ENCODE data around the gene PLEKHH2. TPM values are rescaled to one million over a fixed set of nuclear protein-coding genes. Genes with fewer than 3 reads are reported as not detected.
A peak's percentile ranks its signal among the peaks of the same experiment; 100 is the strongest.

The PLEKHH2 gene
- total RNA-seq, 3 donors from 2014 or later = 42.1 to 67.2 (median 63.5) TPM

GRCh38 chr2:43752302-43752701 lies 115.2 kb downstream of the PLEKHH2 start:
- Histone ChIP-seq H3K36me3 (no peaks in the 10 kb centered on the region), H3K4me1 (no peaks in the 10 kb centered on the region), H3K27ac (no peak overlapping the region), H3K9me3 (no peaks in the 10 kb centered on the region), H3K4me3 (no peak overlapping the region), H3K27me3 (no peaks in the 10 kb centered on the region)
- no peak for DNase-seq (ENCODE audit: low spot score in 2 of 2)
- intact Hi-C loops (cut with DNase I; ENCODE audit: low total_unique reads) = no loop called here
- TF ChIP-seq POLR2A (IDR thresholded peaks at IDR 0.05) (no peak), POLR2AphosphoS5 (IDR thresholded peaks at IDR 0.05) (no peak)
- TF ChIP-seq, protein P1, sequence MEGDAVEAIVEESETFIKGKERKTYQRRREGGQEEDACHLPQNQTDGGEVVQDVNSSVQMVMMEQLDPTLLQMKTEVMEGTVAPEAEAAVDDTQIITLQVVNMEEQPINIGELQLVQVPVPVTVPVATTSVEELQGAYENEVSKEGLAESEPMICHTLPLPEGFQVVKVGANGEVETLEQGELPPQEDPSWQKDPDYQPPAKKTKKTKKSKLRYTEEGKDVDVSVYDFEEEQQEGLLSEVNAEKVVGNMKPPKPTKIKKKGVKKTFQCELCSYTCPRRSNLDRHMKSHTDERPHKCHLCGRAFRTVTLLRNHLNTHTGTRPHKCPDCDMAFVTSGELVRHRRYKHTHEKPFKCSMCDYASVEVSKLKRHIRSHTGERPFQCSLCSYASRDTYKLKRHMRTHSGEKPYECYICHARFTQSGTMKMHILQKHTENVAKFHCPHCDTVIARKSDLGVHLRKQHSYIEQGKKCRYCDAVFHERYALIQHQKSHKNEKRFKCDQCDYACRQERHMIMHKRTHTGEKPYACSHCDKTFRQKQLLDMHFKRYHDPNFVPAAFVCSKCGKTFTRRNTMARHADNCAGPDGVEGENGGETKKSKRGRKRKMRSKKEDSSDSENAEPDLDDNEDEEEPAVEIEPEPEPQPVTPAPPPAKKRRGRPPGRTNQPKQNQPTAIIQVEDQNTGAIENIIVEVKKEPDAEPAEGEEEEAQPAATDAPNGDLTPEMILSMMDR (IDR thresholded peaks at IDR 0.05) = no peak

- TF ChIP-seq POLR2AphosphoS5 (IDR thresholded peaks at IDR 0.05) = no peak
- Histone ChIP-seq H3K4me1 (no peaks in the 10 kb centered on the region), H3K36me3 (no peaks in the 10 kb centered on the region), H3K9me3 (no peaks in the 10 kb centered on the region), H3K27ac (no peak overlapping the region), H3K4me3 (no peak overlapping the region), H3K27me3 (no peaks in the 10 kb centered on the region)
- DNase-seq (ENCODE audit: low spot score in 2 of 2) = no peak
- intact Hi-C loops (cut with DNase I; ENCODE audit: low total_unique reads) = loop anchor here (2.0 kb wide), 1 partner anchor 53 kb away; no protein-coding TSS in a partner anchor
These were observed 117.1 kb downstream of the PLEKHH2 start for GRCh38 chr2:43754180-43754579.

DNA sequence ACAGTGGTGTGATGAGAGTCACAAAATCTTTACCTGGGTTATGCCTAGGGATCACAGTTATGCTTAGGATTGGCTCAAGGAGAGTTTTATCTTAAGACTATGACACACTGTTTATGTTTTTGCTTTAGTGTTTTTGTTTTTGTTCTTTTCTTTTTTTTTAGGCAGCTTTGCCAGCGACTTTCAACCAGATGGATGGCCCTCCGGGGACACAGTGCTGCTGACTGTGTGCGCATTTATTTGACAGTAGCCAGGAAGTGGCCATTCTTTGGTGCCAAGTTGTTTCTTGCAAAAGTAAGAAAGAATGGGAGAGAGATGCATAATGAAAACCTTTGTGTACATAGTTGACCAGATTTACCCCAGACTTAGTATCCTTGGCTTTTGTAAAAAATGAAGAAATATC lies 121.7 kb downstream of the PLEKHH2 start:
- DNase-seq (ENCODE audit: low spot score in 2 of 2) = no peak
- peak overlapping the region; percentile 62 to 71 for H3K27ac ChIP-seq

DNA sequence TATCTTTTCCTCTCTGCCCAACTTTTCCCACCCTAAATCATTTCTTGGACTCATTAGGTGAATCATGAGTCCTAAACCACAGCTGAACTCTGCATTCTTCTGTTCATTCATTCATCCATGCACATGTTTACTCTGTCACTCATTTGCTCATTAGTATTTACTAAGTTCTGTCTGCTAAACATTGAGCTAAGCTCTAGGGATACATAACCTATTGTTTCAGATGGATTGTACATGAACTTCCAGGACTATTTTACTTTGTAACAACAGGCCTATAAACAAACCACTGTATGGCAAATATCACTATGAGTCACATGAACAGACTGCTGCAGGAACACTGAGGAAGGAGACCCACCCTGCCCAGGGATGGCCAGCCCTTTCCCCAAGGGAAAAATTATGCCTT lies 122.1 kb downstream of the PLEKHH2 start:
- Histone ChIP-seq H3K4me3 (no peak overlapping the region), H3K27ac (peak overlapping the region in 1 of 2 donors; percentile 71), H3K4me1 (no peaks in the 10 kb centered on the region), H3K36me3 (no peaks in the 10 kb centered on the region), H3K27me3 (no peaks in the 10 kb centered on the region), H3K9me3 (no peaks in the 10 kb centered on the region)
- no peak for DNase-seq (ENCODE audit: low spot score in 2 of 2)
- TF ChIP-seq, protein P1 (IDR thresholded peaks at IDR 0.05) = no peak
- TF ChIP-seq POLR2AphosphoS5 (IDR thresholded peaks at IDR 0.05) = no peak
- no peak for TF ChIP-seq POLR2A (IDR thresholded peaks at IDR 0.05)
- intact Hi-C loops (cut with DNase I; ENCODE audit: low total_unique reads) = no loop called here

More for the DNA sequence above, 121.7 kb downstream of the PLEKHH2 start:
- Histone ChIP-seq H3K4me3 (no peak overlapping the region), H3K27me3 (no peaks in the 10 kb centered on the region), H3K36me3 (no peaks in the 10 kb centered on the region), H3K4me1 (no peaks in the 10 kb centered on the region), H3K9me3 (no peaks in the 10 kb centered on the region)
- TF ChIP-seq, protein P1 (IDR thresholded peaks at IDR 0.05) = no peak
- peak in 1 of 3 donors; percentile 58 for TF ChIP-seq POLR2AphosphoS5 (IDR thresholded peaks at IDR 0.05)
- intact Hi-C loops (cut with DNase I; ENCODE audit: low total_unique reads) = no loop called here

GRCh38 chr2:43762286-43762685 lies 125.2 kb downstream of the PLEKHH2 start:
- no peak for DNase-seq (ENCODE audit: low spot score in 2 of 2)
- intact Hi-C loops (cut with DNase I; ENCODE audit: low total_unique reads) = no loop called here
- no peak overlapping the region for H3K27ac ChIP-seq
- no peak overlapping the region for H3K4me3 ChIP-seq
- H3K9me3 ChIP-seq = no peaks in the 10 kb centered on the region
- no peaks in the 10 kb centered on the region for H3K27me3 ChIP-seq
- no peaks in the 10 kb centered on the region for H3K4me1 ChIP-seq
- H3K36me3 ChIP-seq = no peaks in the 10 kb centered on the region
- TF ChIP-seq POLR2AphosphoS5 (IDR thresholded peaks at IDR 0.05) (no peak), POLR2A (IDR thresholded peaks at IDR 0.05) (no peak)

- TF ChIP-seq, protein P1 (IDR thresholded peaks at IDR 0.05) = no peak
- TF ChIP-seq POLR2AphosphoS5 (IDR thresholded peaks at IDR 0.05) (no peak), POLR2A (IDR thresholded peaks at IDR 0.05) (no peak)
- intact Hi-C loops (cut with DNase I; ENCODE audit: low total_unique reads) = no loop called here
- H3K27ac ChIP-seq = no peak overlapping the region
These were observed 126.0 kb downstream of the PLEKHH2 start for GRCh38 chr2:43763091-43763490.

More at GRCh38 chr2:43763091-43763490, 126.0 kb downstream of the PLEKHH2 start:
- Histone ChIP-seq H3K36me3 (no peaks in the 10 kb centered on the region), H3K27me3 (no peaks in the 10 kb centered on the region), H3K4me3 (no peak overlapping the region), H3K9me3 (no peaks in the 10 kb centered on the region), H3K4me1 (no peaks in the 10 kb centered on the region)
- no peak for DNase-seq (ENCODE audit: low spot score in 2 of 2)

Data from breast epithelium (tissue), 4 donors.